NOMO-1 treated with DMSO at 0.1 percent for 48 hours (cell line): Measurements from ENCODE around the gene SEMA4A.
"Not testable (repeated sequence)": the region's sequence is repeated elsewhere in the genome, so short reads cannot be mapped to it uniquely, and the experiment has no call there.

Source experiments
- DNase-seq: peaks from one replicate; lab custom pipeline; 2025; ENCODE audit not compliant: unreplicated experiment; lab: John Stamatoyannopoulos, UW

SEMA4A gene

GRCh38 chr1:156118177-156118868 lies 35.1 kb upstream of the SEMA4A start:
- DNase-seq = no peak

- peak; percentile 95 for DNase-seq
Observed at GRCh38 chr1:156119503-156120209, 33.7 kb upstream of the SEMA4A start.

- no peak for DNase-seq
Observed at GRCh38 chr1:156120318-156120717, 33.1 kb upstream of the SEMA4A start.

- not testable (repeated sequence) for DNase-seq
Observed at GRCh38 chr1:156121005-156121404, 32.4 kb upstream of the SEMA4A start.

GRCh38 chr1:156121457-156121856 lies 31.9 kb upstream of the SEMA4A start:
- no peak for DNase-seq

- no peak for DNase-seq
Observed at GRCh38 chr1:156122086-156122485, 31.3 kb upstream of the SEMA4A start.

- no peak for DNase-seq
Observed at GRCh38 chr1:156122519-156123355, 30.6 kb upstream of the SEMA4A start.

- peak; percentile 74 for DNase-seq
Observed at GRCh38 chr1:156123356-156124196, 29.8 kb upstream of the SEMA4A start.

GRCh38 chr1:156124557-156125483 lies 28.6 kb upstream of the SEMA4A start:
- peak; percentile 70 for DNase-seq

- DNase-seq = not testable (repeated sequence)
Observed at GRCh38 chr1:156125544-156125943, 27.8 kb upstream of the SEMA4A start.

- peak; percentile 91 for DNase-seq
Observed at GRCh38 chr1:156126043-156126629, 27.2 kb upstream of the SEMA4A start.

- DNase-seq = peak; percentile 98
Observed at GRCh38 chr1:156126630-156127534, 26.5 kb upstream of the SEMA4A start.

GRCh38 chr1:156128308-156128653 lies 25.1 kb upstream of the SEMA4A start:
- no peak for DNase-seq

GRCh38 chr1:156128654-156129597 lies 24.5 kb upstream of the SEMA4A start:
- no peak for DNase-seq

- DNase-seq = peak; percentile 54
Observed at GRCh38 chr1:156129687-156130577, 23.5 kb upstream of the SEMA4A start.

GRCh38 chr1:156130578-156130942 lies 22.8 kb upstream of the SEMA4A start:
- DNase-seq = no peak
